Skeletal muscle satellite cell (primary cell): Measurements from ENCODE around the gene TMEM169.
A peak's percentile ranks its signal among the peaks of the same experiment; 100 is the strongest.

Source experiments
- H3K27me3 ChIP-seq: 2 replicates; pipeline ENCODE4 v1.7.0; 2013; ENCODE audit warnings: low read length; ENCODE audit not compliant: control insufficient read depth, insufficient read depth
- H3K36me3 ChIP-seq: 2 replicates; pipeline ENCODE4 v1.7.0; 2013; ENCODE audit warnings: mild to moderate bottlenecking, control low read depth, low read length; ENCODE audit not compliant: insufficient read depth
- H3K4me1 ChIP-seq: 2 replicates; pipeline ENCODE4 v1.7.0; 2013; ENCODE audit warnings: low read length; ENCODE audit not compliant: control insufficient read depth, insufficient read depth
- H3K4me2 ChIP-seq: 2 replicates; pipeline ENCODE4 v1.7.0; 2013; ENCODE audit warnings: mild to moderate bottlenecking, low read length
- H3K4me3 ChIP-seq: 2 replicates; pipeline ENCODE4 v1.7.0; 2013; ENCODE audit warnings: low read length
- H3K9ac ChIP-seq: 2 replicates; pipeline ENCODE4 v1.7.0; 2013; ENCODE audit warnings: mild to moderate bottlenecking, low read depth, low read length, moderate library complexity
- H3K9me3 ChIP-seq: replicated peaks from 2 replicates; pipeline ENCODE4 v1.7.0; 2013; ENCODE audit warnings: mild to moderate bottlenecking, control low read depth, low read length

Gene TMEM169

GRCh38 chr2:216052420-216052819 is 29.3 kb upstream of the TMEM169 start:
- Histone ChIP-seq H3K36me3 (no peaks in the 10 kb centered on the region), H3K4me1 (peaks cover under 1% of the 10 kb centered on the region), H3K4me3 (no peak overlapping the region), H3K4me2 (no peak overlapping the region), H3K9me3 (no peaks in the 10 kb centered on the region), H3K9ac (no peak overlapping the region), H3K27me3 (no peaks in the 10 kb centered on the region)

DNA sequence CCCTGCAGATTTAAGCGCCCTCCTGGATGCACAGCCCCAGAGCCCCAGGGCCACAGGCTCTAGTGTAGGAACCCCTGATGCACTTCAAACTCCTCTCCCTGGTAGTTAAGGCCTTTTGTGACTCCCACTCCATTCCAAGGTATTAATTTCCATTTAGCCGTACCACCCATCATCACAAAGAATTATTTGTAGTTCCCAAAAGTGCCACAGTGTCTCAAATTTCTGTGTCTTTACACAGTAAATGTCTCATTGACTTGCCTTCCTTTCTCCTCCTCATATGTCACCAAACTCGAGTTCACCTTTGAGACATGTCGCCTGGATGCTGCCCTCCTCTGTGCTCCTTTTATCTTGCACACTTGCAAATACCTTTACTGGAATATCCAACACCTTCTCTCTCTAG is 26.0 kb upstream of the TMEM169 start:
- Histone ChIP-seq H3K27me3 (no peaks in the 10 kb centered on the region), H3K4me2 (no peak overlapping the region), H3K4me3 (no peak overlapping the region), H3K9me3 (no peaks in the 10 kb centered on the region), H3K36me3 (no peaks in the 10 kb centered on the region), H3K9ac (no peak overlapping the region), H3K4me1 (peaks cover 9% of the 10 kb centered on the region)

- Histone ChIP-seq H3K9me3 (no peaks in the 10 kb centered on the region), H3K27me3 (no peaks in the 10 kb centered on the region), H3K4me3 (no peak overlapping the region), H3K4me2 (no peak overlapping the region), H3K36me3 (no peaks in the 10 kb centered on the region), H3K9ac (no peak overlapping the region), H3K4me1 (peaks cover 9% of the 10 kb centered on the region)
Observed at GRCh38 chr2:216056739-216057138, 25.0 kb upstream of the TMEM169 start.

DNA sequence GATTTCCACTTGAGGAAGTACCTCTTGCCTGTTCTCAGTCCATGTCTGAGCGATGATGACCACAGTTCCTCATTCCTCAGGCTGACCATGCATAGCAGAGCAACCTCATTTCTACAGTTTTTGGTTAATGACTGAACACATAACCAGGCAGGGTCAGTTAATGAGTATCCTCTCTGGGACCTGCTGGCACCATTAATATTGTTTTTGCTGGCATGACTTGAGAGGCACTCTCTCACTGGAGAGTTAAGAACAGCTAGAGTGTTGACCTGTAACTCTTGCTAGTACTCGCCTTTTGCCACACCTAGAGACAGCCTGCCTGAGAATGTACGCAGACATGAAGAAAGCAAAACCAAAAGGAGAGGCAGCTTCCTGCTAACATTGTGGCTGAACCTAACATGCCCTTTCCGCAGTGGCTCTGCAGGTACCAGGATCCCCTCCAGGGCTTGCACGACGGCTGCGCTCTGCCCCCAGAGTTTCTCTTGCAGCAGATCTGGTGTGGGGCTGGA is 24.0 kb upstream of the TMEM169 start:
- Histone ChIP-seq H3K4me3 (no peak overlapping the region), H3K36me3 (no peaks in the 10 kb centered on the region), H3K9me3 (no peaks in the 10 kb centered on the region), H3K4me2 (peak overlapping the region; percentile 38), H3K4me1 (peaks cover 9% of the 10 kb centered on the region), H3K27me3 (no peaks in the 10 kb centered on the region), H3K9ac (no peak overlapping the region)

DNA sequence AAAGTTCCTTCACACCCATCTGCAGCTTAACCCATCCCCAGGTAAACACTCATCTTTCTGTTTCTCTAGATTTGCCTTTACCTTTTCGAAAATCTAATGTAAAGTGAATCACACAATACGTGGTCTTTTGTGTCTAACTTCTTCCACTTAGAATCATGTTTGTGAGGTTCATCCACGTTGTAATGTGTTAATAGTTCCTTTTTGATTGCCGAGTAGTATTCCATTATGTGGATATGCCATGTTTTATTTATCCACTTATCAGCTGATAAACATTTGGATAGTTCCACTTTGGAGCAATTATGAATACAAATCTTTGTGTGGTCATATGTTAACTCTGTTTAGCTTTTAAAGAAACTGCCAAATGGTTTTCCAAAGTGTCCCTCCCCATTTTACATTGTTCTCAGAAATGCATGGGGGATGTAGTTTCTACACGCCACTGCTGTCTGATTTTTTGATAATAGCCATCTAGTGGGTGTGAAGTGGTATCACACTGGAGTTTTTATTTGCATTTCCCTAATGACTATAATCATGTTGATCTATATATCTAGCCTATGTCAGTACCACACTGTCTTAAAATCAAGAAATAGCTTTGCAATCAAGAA is 22.4 kb upstream of the TMEM169 start:
- H3K4me3 ChIP-seq = no peak overlapping the region
- no peaks in the 10 kb centered on the region for H3K9me3 ChIP-seq
- H3K4me2 ChIP-seq = no peak overlapping the region
- no peak overlapping the region for H3K9ac ChIP-seq
- no peaks in the 10 kb centered on the region for H3K36me3 ChIP-seq
- no peaks in the 10 kb centered on the region for H3K27me3 ChIP-seq
- peaks cover 9% of the 10 kb centered on the region for H3K4me1 ChIP-seq

DNA sequence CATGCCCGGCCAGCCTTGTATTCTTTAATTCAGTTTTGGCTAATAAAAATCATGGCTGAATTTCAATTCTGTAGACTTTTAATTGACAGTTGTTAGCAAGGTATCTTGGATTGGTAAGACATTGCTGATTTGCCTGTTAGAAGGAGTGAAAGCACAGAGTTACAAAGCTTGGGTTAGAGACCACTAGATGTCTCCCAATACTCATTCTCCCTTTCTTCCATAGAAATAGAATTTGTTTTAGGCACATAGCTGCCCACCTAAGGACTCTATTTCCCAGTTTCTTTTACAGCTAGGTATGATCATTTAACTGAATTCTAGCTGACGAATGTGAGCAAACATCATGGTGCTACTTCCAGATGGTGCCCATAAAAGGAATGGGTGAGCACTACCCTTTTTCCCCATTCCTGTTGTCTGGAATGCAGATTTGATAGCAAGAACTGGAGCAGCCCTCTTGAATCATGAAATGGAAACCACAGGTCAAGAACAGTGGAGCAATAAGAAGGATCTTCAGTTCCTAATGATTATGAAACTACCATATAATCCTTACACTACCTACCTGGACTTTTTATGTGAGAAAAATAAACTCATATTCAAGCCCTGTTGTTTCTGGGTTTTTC is 17.6 kb upstream of the TMEM169 start:
- no peak overlapping the region for H3K4me2 ChIP-seq
- peaks cover 12% of the 10 kb centered on the region for H3K4me1 ChIP-seq
- H3K36me3 ChIP-seq = no peaks in the 10 kb centered on the region
- no peaks in the 10 kb centered on the region for H3K27me3 ChIP-seq
- H3K9ac ChIP-seq = no peak overlapping the region
- no peak overlapping the region for H3K4me3 ChIP-seq
- H3K9me3 ChIP-seq = no peaks in the 10 kb centered on the region

DNA sequence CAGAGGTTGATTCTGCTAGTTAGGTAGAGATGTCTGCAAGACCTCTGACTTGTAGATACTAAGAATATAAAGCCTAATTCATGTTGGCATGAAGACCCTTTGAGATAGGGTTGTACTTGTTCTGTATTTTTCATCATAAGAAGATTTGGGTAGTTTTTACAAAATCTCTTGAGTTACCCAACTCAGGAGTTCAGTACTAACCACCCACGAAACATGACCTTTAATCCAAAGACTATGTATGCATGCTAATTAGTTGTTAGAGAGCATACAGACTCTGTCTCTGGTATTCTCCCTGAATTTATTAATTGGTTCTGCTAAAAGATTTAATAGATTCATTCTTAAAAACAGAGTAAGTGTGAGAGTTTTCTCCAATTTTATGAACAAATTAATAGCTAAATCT is 17.1 kb upstream of the TMEM169 start:
- H3K9me3 ChIP-seq = no peaks in the 10 kb centered on the region
- no peak overlapping the region for H3K4me3 ChIP-seq
- H3K9ac ChIP-seq = no peak overlapping the region
- H3K36me3 ChIP-seq = no peaks in the 10 kb centered on the region
- H3K27me3 ChIP-seq = no peaks in the 10 kb centered on the region
- H3K4me1 ChIP-seq = peaks cover 12% of the 10 kb centered on the region
- H3K4me2 ChIP-seq = no peak overlapping the region

GRCh38 chr2:216066230-216066629 is 15.5 kb upstream of the TMEM169 start:
- H3K9ac ChIP-seq = no peak overlapping the region
- H3K4me1 ChIP-seq = peaks cover 12% of the 10 kb centered on the region
- no peak overlapping the region for H3K4me3 ChIP-seq
- H3K36me3 ChIP-seq = no peaks in the 10 kb centered on the region
- no peaks in the 10 kb centered on the region for H3K27me3 ChIP-seq
- H3K9me3 ChIP-seq = no peaks in the 10 kb centered on the region
- H3K4me2 ChIP-seq = no peak overlapping the region

DNA sequence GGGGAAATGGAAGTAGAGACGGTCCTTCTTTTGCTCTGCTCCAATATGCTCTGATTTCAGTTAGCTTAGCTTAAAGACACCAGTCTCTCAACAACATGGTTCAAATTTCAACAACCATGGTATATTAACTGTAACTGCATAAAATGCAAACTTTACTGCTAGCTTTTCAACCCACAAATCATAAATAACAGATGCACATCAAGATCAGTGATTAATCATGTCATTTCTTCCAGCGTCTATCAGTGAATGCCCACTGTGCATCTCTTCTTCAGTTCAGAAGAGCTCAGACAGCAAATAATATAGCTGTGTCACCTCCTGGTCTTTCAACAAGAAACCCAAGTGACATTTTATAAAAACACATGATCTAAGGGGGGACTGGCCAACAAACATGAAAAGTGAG is 12.7 kb upstream of the TMEM169 start:
- no peaks in the 10 kb centered on the region for H3K27me3 ChIP-seq
- no peaks in the 10 kb centered on the region for H3K36me3 ChIP-seq
- no peak overlapping the region for H3K4me3 ChIP-seq
- no peak overlapping the region for H3K4me2 ChIP-seq
- no peaks in the 10 kb centered on the region for H3K9me3 ChIP-seq
- no peak overlapping the region for H3K9ac ChIP-seq
- peaks cover 12% of the 10 kb centered on the region for H3K4me1 ChIP-seq

DNA sequence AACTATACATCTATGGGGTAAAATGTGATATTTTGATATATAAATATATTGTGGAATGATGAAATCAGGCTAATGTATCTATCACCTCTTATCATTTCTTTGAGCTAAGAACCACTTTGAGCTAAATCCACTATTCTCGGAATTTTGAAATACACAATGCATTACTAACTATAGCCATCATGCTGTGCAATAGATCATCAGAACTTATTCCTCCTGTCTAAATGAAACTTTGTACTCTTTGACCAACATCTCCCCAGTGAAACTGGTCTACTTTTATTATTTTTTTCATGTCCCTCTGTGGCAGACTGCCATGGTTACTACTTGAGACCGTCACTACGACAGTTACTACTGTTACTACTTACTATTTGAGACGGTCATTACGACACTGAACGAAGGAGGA is 11.5 kb upstream of the TMEM169 start:
- Histone ChIP-seq H3K27me3 (no peaks in the 10 kb centered on the region), H3K4me1 (peaks cover 12% of the 10 kb centered on the region), H3K4me3 (no peak overlapping the region), H3K9me3 (no peaks in the 10 kb centered on the region), H3K9ac (no peak overlapping the region), H3K36me3 (no peaks in the 10 kb centered on the region), H3K4me2 (no peak overlapping the region)

DNA sequence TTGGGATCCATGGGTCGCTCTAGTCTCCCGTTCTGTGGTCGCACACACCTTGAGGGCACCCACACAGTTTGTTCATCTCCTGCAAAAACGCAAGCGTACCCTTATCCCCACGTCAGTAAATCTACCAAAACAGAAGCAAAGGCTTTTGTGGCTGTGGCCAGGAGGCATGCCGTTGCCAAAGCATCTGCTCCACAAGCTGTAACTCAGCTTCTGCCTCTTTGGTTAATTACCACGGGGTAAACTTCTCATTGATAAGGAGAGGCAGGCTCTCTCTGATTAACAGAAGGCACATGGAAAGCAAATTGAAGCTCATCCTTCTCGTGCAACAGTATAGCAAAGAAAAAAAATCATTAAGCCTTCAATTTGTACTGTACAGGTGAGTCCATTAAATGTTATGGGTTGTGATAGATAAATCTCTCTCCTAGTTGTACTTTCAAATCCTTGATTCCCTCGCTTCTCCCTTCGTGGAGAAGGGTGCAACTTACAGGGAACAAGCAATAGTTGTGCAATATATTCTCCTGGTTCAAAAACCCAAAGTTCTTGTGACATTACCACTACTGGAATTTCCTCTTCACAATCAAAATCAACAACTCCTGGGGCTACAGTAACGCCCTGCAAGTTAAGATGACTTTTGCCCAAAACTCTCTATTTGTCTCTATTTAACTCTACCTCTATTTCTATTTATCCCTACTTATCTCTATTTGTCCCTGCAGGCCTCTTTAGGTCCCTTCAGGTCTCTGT is 10.4 kb upstream of the TMEM169 start:
- no peak overlapping the region for H3K9ac ChIP-seq
- H3K27me3 ChIP-seq = no peaks in the 10 kb centered on the region
- H3K9me3 ChIP-seq = no peaks in the 10 kb centered on the region
- no peak overlapping the region for H3K4me3 ChIP-seq
- no peaks in the 10 kb centered on the region for H3K36me3 ChIP-seq
- no peak overlapping the region for H3K4me2 ChIP-seq
- peaks cover 8% of the 10 kb centered on the region for H3K4me1 ChIP-seq
